SK-N-SH (cell line): ENCODE data around the gene PHKA1. TPM values are rescaled to one million over a fixed set of nuclear protein-coding genes. Genes with fewer than 3 reads are reported as not detected.

Experiments
- CTCF ChIA-PET: fragments of 300-600, 350-600 bp; formaldehyde crosslinking; extraction: SDS; loops from one replicate; lab custom pipeline; 2021; lab: Yijun Ruan, JAX
- POLR2A ChIA-PET: fragments of 350-600 bp; sonication (Branson Sonifier 250); formaldehyde crosslinking; extraction: SDS; loops from one replicate; lab custom pipeline; 2020; ENCODE audit warnings: antibody characterized with exemption, inconsistent platforms; lab: Yijun Ruan, JAX
- DNase-seq: peaks from one replicate; pipeline ENCODE4 v3.0.0; 2012
- H2AFZ ChIP-seq: fragments of 200-600 bp; sonication (generic); 2 replicates; pipeline ENCODE4 v1.8.1; 2016; ENCODE audit warnings: antibody characterized with exemption, mild to moderate bottlenecking, low read depth
- H3F3A ChIP-seq: fragments of 200-600 bp; sonication (generic); replicated peaks from 2 replicates; pipeline ENCODE3; 2016; ENCODE audit warnings: antibody characterized with exemption, mild to moderate bottlenecking; ENCODE audit not compliant: insufficient read depth
- H3K27ac ChIP-seq, 2 experiments: fragments of 200-500 bp in 1 of 2; fragments of 200-600 bp in 1 of 2; sonication (Bioruptor generic) in 1 of 2; sonication (generic), shearing (Covaris generic) in 1 of 2; 2 replicates each; pipeline versions ENCODE4 v1.5.1 to v1.6.1; 2014 to 2016; ENCODE audit warnings: low read depth in 2 of 2, inconsistent platforms in 1 of 2, low read length in 1 of 2, mild to moderate bottlenecking in 1 of 2, mixed read lengths in 1 of 2
- H3K27me3 ChIP-seq: fragments of 200-600 bp; sonication (generic), shearing (Covaris generic); 2 replicates; pipeline ENCODE4 v1.6.1; 2016; ENCODE audit warnings: mixed run types; ENCODE audit not compliant: insufficient read depth
- H3K36me3 ChIP-seq, 2 experiments: fragments of 200-500 bp in 1 of 2; fragments of 200-600 bp in 1 of 2; sonication (Bioruptor generic) in 1 of 2; sonication (generic) in 1 of 2; replicated peaks in 1 of 2; 2 replicates each; pipeline versions ENCODE3 to v1.5.1; 2014 to 2016; ENCODE audit warnings: low read length in 1 of 2, mild to moderate bottlenecking in 1 of 2; ENCODE audit not compliant: insufficient read depth in 2 of 2, control insufficient read depth in 1 of 2
- H3K4me1 ChIP-seq, 2 experiments: fragments of 200-500 bp in 1 of 2; fragments of 200-600 bp in 1 of 2; sonication (Bioruptor generic) in 1 of 2; sonication (generic), shearing (Covaris generic) in 1 of 2; 2 replicates each; pipeline versions ENCODE4 v1.5.1 to v1.6.1; 2014 to 2016; ENCODE audit warnings: low read depth in 1 of 2, low read length in 1 of 2, mixed run types in 1 of 2; ENCODE audit not compliant: insufficient read depth in 2 of 2, control insufficient read depth in 1 of 2
- H3K4me2 ChIP-seq: fragments of 200-600 bp; sonication (generic), shearing (Covaris generic); 2 replicates; pipeline ENCODE4 v1.6.1; 2017; ENCODE audit warnings: mixed run types
- H3K4me3 ChIP-seq, 2 experiments: fragments of 200-500 bp in 1 of 2; fragments of 200-600 bp in 1 of 2; sonication (Bioruptor generic) in 1 of 2; sonication (generic), shearing (Covaris generic) in 1 of 2; 2 replicates each; pipeline versions ENCODE4 v1.5.1 to v1.8.1; 2014 to 2016; ENCODE audit warnings: low read depth in 2 of 2, inconsistent platforms in 1 of 2, low read length in 1 of 2, mild to moderate bottlenecking in 1 of 2, mixed read lengths in 1 of 2, moderate library complexity in 1 of 2
- H3K79me2 ChIP-seq: fragments of 200-600 bp; sonication (generic); 2 replicates; pipeline ENCODE4 v1.8.1; 2017; ENCODE audit warnings: mild to moderate bottlenecking; ENCODE audit not compliant: insufficient read depth
- H3K9ac ChIP-seq: fragments of 200-600 bp; sonication (generic); 2 replicates; pipeline ENCODE4 v1.6.1; 2017; ENCODE audit warnings: mixed run types
- H3K9me2 ChIP-seq: fragments of 200-600 bp; sonication (generic); 2 replicates; pipeline ENCODE4 v1.6.1; 2017; ENCODE audit warnings: mixed run types
- H3K9me3 ChIP-seq: fragments of 200-600 bp; sonication (generic); 2 replicates; pipeline ENCODE4 v1.6.1; 2017; ENCODE audit warnings: mixed run types, mild to moderate bottlenecking, moderate library complexity
- H4K20me1 ChIP-seq: fragments of 200-600 bp; sonication (generic); 2 replicates; pipeline ENCODE4 v1.6.1; 2017; ENCODE audit warnings: mild to moderate bottlenecking, mixed run types; ENCODE audit not compliant: insufficient read depth
- CTCF ChIP-seq: fragments of 200-600 bp; sonication (generic); IDR thresholded peaks from 2 replicates; pipeline ENCODE4 v1.6.1; 2017; ENCODE audit warnings: antibody characterized with exemption, mild to moderate bottlenecking, moderate library complexity
- EP300 ChIP-seq, 2 experiments: IDR thresholded peaks; 2 replicates each; pipeline versions ENCODE4 v1.4.0 to v1.6.1; 2012; ENCODE audit warnings: borderline replicate concordance in 1 of 2, low read depth in 1 of 2, low read length in 1 of 2
- EZH2phosphoT487 ChIP-seq: fragments of 200-600 bp; sonication (generic); IDR thresholded peaks from 2 replicates; pipeline ENCODE4 v1.6.1; 2017; ENCODE audit warnings: low read depth, mixed run types, mild to moderate bottlenecking, antibody characterized with exemption, moderate library complexity, borderline replicate concordance
- FOSL2 ChIP-seq: IDR thresholded peaks from 2 replicates; pipeline ENCODE4 v1.4.0; 2012; ENCODE audit warnings: low read depth, mild to moderate bottlenecking, moderate library complexity, borderline replicate concordance
- FOXM1 ChIP-seq: IDR thresholded peaks from 2 replicates; pipeline ENCODE4 v1.4.0; 2012; ENCODE audit warnings: low read depth, mild to moderate bottlenecking
- GABPA ChIP-seq: IDR thresholded peaks from 2 replicates; pipeline ENCODE4 v1.4.0; 2012; ENCODE audit warnings: low read depth, mild to moderate bottlenecking
- GATA2 ChIP-seq: sonication (generic); formaldehyde crosslinking; IDR thresholded peaks from 2 replicates; pipeline ENCODE4 v1.5.0; 2020; ENCODE audit warnings: mild to moderate bottlenecking, missing genetic modification reagents
- IRF3 ChIP-seq: fragments of 150-350 bp; IDR thresholded peaks from 2 replicates; pipeline ENCODE4 v1.6.1; 2016; ENCODE audit warnings: mild to moderate bottlenecking, low read depth, low read length
- JUND ChIP-seq: IDR thresholded peaks from 2 replicates; pipeline ENCODE4 v1.4.0; 2012
- MAX ChIP-seq: IDR thresholded peaks from 2 replicates; pipeline ENCODE4 v1.4.0; 2012; ENCODE audit warnings: low read depth
- MEF2A ChIP-seq: IDR thresholded peaks from 2 replicates; pipeline ENCODE4 v1.4.0; 2012; ENCODE audit warnings: low read depth, borderline replicate concordance
- NFIC ChIP-seq: IDR thresholded peaks from 2 replicates; pipeline ENCODE4 v1.4.0; 2012; ENCODE audit warnings: borderline replicate concordance
- RCOR1 ChIP-seq: fragments of 150-350 bp; IDR thresholded peaks from 2 replicates; pipeline ENCODE4 v1.6.1; 2017; ENCODE audit warnings: antibody characterized with exemption, low read length
- REST ChIP-seq: IDR thresholded peaks from 2 replicates; pipeline ENCODE4 v1.6.1; 2012; ENCODE audit warnings: mild to moderate bottlenecking, low read depth, low read length, moderate library complexity
- RFX5 ChIP-seq: IDR thresholded peaks from 2 replicates; pipeline ENCODE4 v1.6.1; 2012; ENCODE audit warnings: mild to moderate bottlenecking, improper control_type of control experiment, low read length
- SIN3A ChIP-seq: IDR thresholded peaks from 2 replicates; pipeline ENCODE4 v1.6.1; 2012; ENCODE audit warnings: low read depth, mild to moderate bottlenecking, low read length, moderate library complexity, borderline replicate concordance
- TEAD4 ChIP-seq: IDR thresholded peaks from 2 replicates; pipeline ENCODE4 v1.4.0; 2012; ENCODE audit warnings: mild to moderate bottlenecking, borderline replicate concordance; ENCODE audit not compliant: insufficient read depth
- polyA plus RNA-seq, 3 experiments: library from polyadenylated mRNA; depleted of rRNA; stranded (reverse); fragments of >200 nt; gene quantifications; 2 replicates each; pipeline ENCODE4 v1.2.3, GENCODE V29; 2012

The PHKA1 gene
- polyA plus RNA-seq, 1 of the 3 experiments (the other 2 are of a cell fraction): 4.8 TPM

GRCh38 chrX:72666451-72666850 is 47.7 kb downstream of the PHKA1 start:
- no peaks in the 10 kb centered on the region for H3K9me2 ChIP-seq
- H3K27ac ChIP-seq: no peak overlapping the region
- H3K9me3 ChIP-seq: no peaks in the 10 kb centered on the region
- no peak for DNase-seq
- H3K9ac ChIP-seq: no peak overlapping the region
- no peaks in the 10 kb centered on the region for H3K36me3 ChIP-seq
- H3K27me3 ChIP-seq: no peaks in the 10 kb centered on the region
- TF ChIP-seq FOSL2: no peak
- no peak for TF ChIP-seq NFIC
- no peak for TF ChIP-seq RFX5
- no peak for TF ChIP-seq REST
- no peak for TF ChIP-seq MEF2A
- no peak for TF ChIP-seq TEAD4
- TF ChIP-seq GATA2 (CRISPR knock-in tag): no peak
- TF ChIP-seq GABPA: no peak
- no peak for TF ChIP-seq EP300 (IDR thresholded peaks at IDR 0.05; ENCODE audit: borderline replicate concordance in 1 of 2, low read depth in 1 of 2, low read length in 1 of 2)
- no peak for TF ChIP-seq SIN3A
- no peak for TF ChIP-seq EZH2phosphoT487
- no peak for TF ChIP-seq MAX
- H2AFZ ChIP-seq: no peak overlapping the region
- H3K79me2 ChIP-seq: no peaks in the 10 kb centered on the region
- no peaks in the 10 kb centered on the region for H4K20me1 ChIP-seq
- POLR2A ChIA-PET: no interaction called here
- CTCF ChIA-PET: no interaction called here
- no peak overlapping the region for H3K4me3 ChIP-seq
- no peaks in the 10 kb centered on the region for H3K4me1 ChIP-seq
- H3F3A ChIP-seq: no peaks in the 10 kb centered on the region
- no peak overlapping the region for H3K4me2 ChIP-seq

- Histone ChIP-seq H3F3A (no peaks in the 10 kb centered on the region), H3K9me3 (no peaks in the 10 kb centered on the region), H3K27me3 (no peaks in the 10 kb centered on the region), H3K4me2 (no peak overlapping the region), H2AFZ (no peak overlapping the region), H3K36me3 (no peaks in the 10 kb centered on the region), H3K27ac (no peak overlapping the region), H3K9me2 (no peaks in the 10 kb centered on the region), H3K79me2 (no peaks in the 10 kb centered on the region), H3K4me1 (no peaks in the 10 kb centered on the region), H4K20me1 (no peaks in the 10 kb centered on the region), H3K9ac (no peak overlapping the region), H3K4me3 (no peak overlapping the region)
- DNase-seq: no peak
- CTCF ChIA-PET: no interaction called here
- POLR2A ChIA-PET: no interaction called here
- no peak for TF ChIP-seq RCOR1
- TF ChIP-seq IRF3: no peak
- no peak for TF ChIP-seq FOSL2
- TF ChIP-seq REST: no peak
- no peak for TF ChIP-seq JUND
- no peak for TF ChIP-seq CTCF
- no peak for TF ChIP-seq FOXM1
Measured at GRCh38 chrX:72663737-72664136, 50.4 kb downstream of the PHKA1 start.
